SU-DHL-6 (cell line): ENCODE data around the gene PLPP7.

Source experiments
- H2AFZ ChIP-seq: fragments of 200-600 bp; sonication (generic); 2 replicates; pipeline ENCODE4 v1.6.1; 2014; ENCODE audit warnings: low read depth, mild to moderate bottlenecking, moderate library complexity, mixed read lengths, antibody characterized with exemption, low read length; ENCODE audit not compliant: severe bottlenecking
- H3F3A ChIP-seq: fragments of 200-600 bp; shearing (Covaris generic); 2 replicates; pipeline ENCODE4 v1.6.0; 2016; ENCODE audit warnings: antibody characterized with exemption, mild to moderate bottlenecking; ENCODE audit not compliant: insufficient read depth
- H3K27ac ChIP-seq: fragments of 200-600 bp; sonication (generic); 2 replicates; pipeline ENCODE4 v1.5.1; 2016; ENCODE audit warnings: low read depth, mild to moderate bottlenecking, low read length, moderate library complexity, mixed read lengths
- H3K27me3 ChIP-seq: fragments of 200-600 bp; sonication (generic), shearing (Covaris generic); 2 replicates; pipeline ENCODE4 v1.6.0; 2014; ENCODE audit warnings: mild to moderate bottlenecking, low read length
- H3K36me3 ChIP-seq: fragments of 200-600 bp; sonication (generic); 2 replicates; pipeline ENCODE4 v1.6.1; 2014; ENCODE audit warnings: mild to moderate bottlenecking, low read length, mixed read lengths
- H3K4me2 ChIP-seq: fragments of 300-600, 200-600 bp; shearing (Covaris generic), sonication (generic); 2 replicates; pipeline ENCODE4 v1.6.0; 2014; ENCODE audit warnings: low read length, low read depth, mild to moderate bottlenecking; ENCODE audit not compliant: poor library complexity, severe bottlenecking
- H3K4me3 ChIP-seq: fragments of 200-600 bp; sonication (generic); 2 replicates; pipeline ENCODE4 v1.5.1; 2014; ENCODE audit warnings: antibody characterized with exemption, low read length, mild to moderate bottlenecking, mixed read lengths; ENCODE audit not compliant: insufficient read depth, poor library complexity, severe bottlenecking
- H3K79me2 ChIP-seq: fragments of 200-600 bp; sonication (generic); 2 replicates; pipeline ENCODE4 v1.6.1; 2014; ENCODE audit warnings: mild to moderate bottlenecking, low read length, moderate library complexity; ENCODE audit not compliant: insufficient read depth
- H3K9ac ChIP-seq: fragments of 200-600 bp; sonication (generic); 2 replicates; pipeline ENCODE4 v1.7.0; 2014; ENCODE audit warnings: mild to moderate bottlenecking, low read length
- H3K9me2 ChIP-seq: fragments of 200-600 bp; sonication (generic); replicated peaks from 2 replicates; pipeline ENCODE4 v1.6.1; 2014; ENCODE audit warnings: low read length; ENCODE audit not compliant: insufficient read depth
- H3K9me3 ChIP-seq: fragments of 200-600 bp; sonication (generic); 2 replicates; pipeline ENCODE4 v1.6.1; 2014; ENCODE audit warnings: low read length, mixed read lengths; ENCODE audit not compliant: insufficient read depth
- H4K20me1 ChIP-seq: fragments of 200-600 bp; sonication (generic); 2 replicates; pipeline ENCODE4 v1.6.1; 2014; ENCODE audit warnings: low read depth, mild to moderate bottlenecking, antibody characterized with exemption, low read length, moderate library complexity, mixed read lengths
- CTCF ChIP-seq: fragments of 200-600 bp; sonication (generic); IDR thresholded peaks from one replicate; pipeline ENCODE4 v1.5.1; 2017; ENCODE audit warnings: antibody characterized with exemption, mild to moderate bottlenecking, low read length, moderate library complexity; ENCODE audit not compliant: insufficient read depth, poor library complexity, severe bottlenecking
- EZH2phosphoT487 ChIP-seq: fragments of 200-600 bp; sonication (generic), shearing (Covaris generic); conservative IDR thresholded peaks from 2 replicates; pipeline ENCODE4 v1.6.1; 2018; ENCODE audit warnings: mild to moderate bottlenecking, antibody characterized with exemption, low read length, moderate library complexity, mixed read lengths

The PLPP7 gene

GRCh38 chr9:131319486-131319885 is 30.0 kb downstream of the PLPP7 start:
- no peak overlapping the region for H3K4me2 ChIP-seq
- no peak overlapping the region for H2AFZ ChIP-seq
- no peaks in the 10 kb centered on the region for H3K79me2 ChIP-seq
- no peaks in the 10 kb centered on the region for H3K36me3 ChIP-seq
- H3K9me3 ChIP-seq: no peaks in the 10 kb centered on the region
- no peak overlapping the region for H3K4me3 ChIP-seq
- H3K27ac ChIP-seq: no peak overlapping the region
- H3K9ac ChIP-seq: no peak overlapping the region
- TF ChIP-seq CTCF (no peak), EZH2phosphoT487 (no peak)
- H3K27me3 ChIP-seq: no peaks in the 10 kb centered on the region
- no peaks in the 10 kb centered on the region for H4K20me1 ChIP-seq
- H3K9me2 ChIP-seq: no peaks in the 10 kb centered on the region
- H3F3A ChIP-seq: no peaks in the 10 kb centered on the region

- no peaks in the 10 kb centered on the region for H4K20me1 ChIP-seq
- no peaks in the 10 kb centered on the region for H3F3A ChIP-seq
- H2AFZ ChIP-seq: no peak overlapping the region
- no peaks in the 10 kb centered on the region for H3K36me3 ChIP-seq
- TF ChIP-seq EZH2phosphoT487: no peak
- no peak for TF ChIP-seq CTCF
- no peaks in the 10 kb centered on the region for H3K9me2 ChIP-seq
- no peak overlapping the region for H3K4me2 ChIP-seq
- H3K79me2 ChIP-seq: no peaks in the 10 kb centered on the region
- no peaks in the 10 kb centered on the region for H3K27me3 ChIP-seq
- H3K9ac ChIP-seq: no peak overlapping the region
- H3K9me3 ChIP-seq: no peaks in the 10 kb centered on the region
- H3K27ac ChIP-seq: no peak overlapping the region
- no peak overlapping the region for H3K4me3 ChIP-seq
Observed at GRCh38 chr9:131320031-131320685, 30.6 kb downstream of the PLPP7 start.

- Histone ChIP-seq H3K27ac (no peak overlapping the region), H3K4me2 (no peak overlapping the region), H2AFZ (no peak overlapping the region), H3K9me3 (no peaks in the 10 kb centered on the region), H3F3A (no peaks in the 10 kb centered on the region), H3K9ac (no peak overlapping the region), H3K36me3 (no peaks in the 10 kb centered on the region), H3K27me3 (no peaks in the 10 kb centered on the region), H3K9me2 (no peaks in the 10 kb centered on the region), H3K4me3 (no peak overlapping the region), H3K79me2 (no peaks in the 10 kb centered on the region), H4K20me1 (no peaks in the 10 kb centered on the region)
- TF ChIP-seq EZH2phosphoT487 (no peak), CTCF (no peak)
Observed at GRCh38 chr9:131323629-131324028, 34.1 kb downstream of the PLPP7 start.
